Loucy (cell line): ENCODE results near the gene ZMAT5.

ENCODE experiments used
- H2AFZ ChIP-seq: fragments of 200-600 bp; sonication (generic); 2 replicates; pipeline ENCODE4 v1.6.0; 2016; ENCODE audit warnings: antibody characterized with exemption, mild to moderate bottlenecking, low read length, moderate library complexity
- H3F3A ChIP-seq: fragments of 200-600 bp; 2 replicates; pipeline ENCODE4 v1.6.0; 2016; ENCODE audit warnings: antibody characterized with exemption, low read depth, mild to moderate bottlenecking
- H3K27me3 ChIP-seq: fragments of 200-600 bp; sonication (generic); 2 replicates; pipeline ENCODE4 v1.6.1; 2014; ENCODE audit warnings: low read length, mild to moderate bottlenecking; ENCODE audit not compliant: insufficient read depth, poor library complexity, severe bottlenecking
- H3K36me3 ChIP-seq: fragments of 200-600 bp; sonication (generic); 2 replicates; pipeline ENCODE4 v1.6.1; 2016; ENCODE audit warnings: low read length; ENCODE audit not compliant: insufficient read depth
- H3K4me1 ChIP-seq: fragments of 200-600 bp; sonication (generic); 2 replicates; pipeline ENCODE4 v1.5.1; 2014; ENCODE audit warnings: low read length, mild to moderate bottlenecking; ENCODE audit not compliant: insufficient read depth, poor library complexity, severe bottlenecking
- H3K4me2 ChIP-seq: fragments of 200-600 bp; sonication (generic); 2 replicates; pipeline ENCODE4 v1.6.0; 2014; ENCODE audit warnings: antibody characterized with exemption, low read length, low read depth, mild to moderate bottlenecking; ENCODE audit not compliant: poor library complexity, severe bottlenecking
- H3K4me3 ChIP-seq: fragments of 200-600 bp; sonication (generic); 2 replicates; pipeline ENCODE4 v1.5.1; 2014; ENCODE audit warnings: low read length, mild to moderate bottlenecking, mixed read lengths; ENCODE audit not compliant: poor library complexity, severe bottlenecking
- H3K79me2 ChIP-seq: fragments of 200-600 bp; sonication (generic); 2 replicates; pipeline ENCODE4 v1.6.1; 2014; ENCODE audit warnings: low read length; ENCODE audit not compliant: insufficient read depth
- H3K9ac ChIP-seq: fragments of 200-600 bp; sonication (generic); 2 replicates; pipeline ENCODE4 v1.6.0; 2014; ENCODE audit warnings: mild to moderate bottlenecking, low read depth, low read length, moderate library complexity; ENCODE audit not compliant: poor library complexity, severe bottlenecking
- H3K9me2 ChIP-seq: fragments of 200-600 bp; sonication (generic); replicated peaks from 2 replicates; pipeline ENCODE4 v1.6.1; 2016; ENCODE audit warnings: low read depth, low read length, mixed read lengths
- H3K9me3 ChIP-seq: fragments of 200-600 bp; sonication (generic); 2 replicates; pipeline ENCODE4 v1.6.1; 2014; ENCODE audit warnings: mild to moderate bottlenecking, antibody characterized with exemption, low read length, low read depth; ENCODE audit not compliant: insufficient read depth
- H4K20me1 ChIP-seq: fragments of 200-600 bp; sonication (generic); 2 replicates; pipeline ENCODE4 v1.6.0; 2014; ENCODE audit warnings: antibody characterized with exemption, low read length, mild to moderate bottlenecking; ENCODE audit not compliant: insufficient read depth, poor library complexity, severe bottlenecking
- EZH2phosphoT487 ChIP-seq: fragments of 200-600 bp; IDR thresholded peaks from 2 replicates; pipeline ENCODE4 v1.6.1; 2018; ENCODE audit warnings: antibody characterized with exemption, mild to moderate bottlenecking, moderate library complexity, borderline replicate concordance
- TF ChIP-seq, protein P1 (sequence below): fragments of 200-600 bp; sonication (generic); conservative IDR thresholded peaks from 2 replicates; pipeline ENCODE4 v1.5.1; 2014; ENCODE audit warnings: mild to moderate bottlenecking, antibody characterized with exemption, low read length

ZMAT5 gene

DNA sequence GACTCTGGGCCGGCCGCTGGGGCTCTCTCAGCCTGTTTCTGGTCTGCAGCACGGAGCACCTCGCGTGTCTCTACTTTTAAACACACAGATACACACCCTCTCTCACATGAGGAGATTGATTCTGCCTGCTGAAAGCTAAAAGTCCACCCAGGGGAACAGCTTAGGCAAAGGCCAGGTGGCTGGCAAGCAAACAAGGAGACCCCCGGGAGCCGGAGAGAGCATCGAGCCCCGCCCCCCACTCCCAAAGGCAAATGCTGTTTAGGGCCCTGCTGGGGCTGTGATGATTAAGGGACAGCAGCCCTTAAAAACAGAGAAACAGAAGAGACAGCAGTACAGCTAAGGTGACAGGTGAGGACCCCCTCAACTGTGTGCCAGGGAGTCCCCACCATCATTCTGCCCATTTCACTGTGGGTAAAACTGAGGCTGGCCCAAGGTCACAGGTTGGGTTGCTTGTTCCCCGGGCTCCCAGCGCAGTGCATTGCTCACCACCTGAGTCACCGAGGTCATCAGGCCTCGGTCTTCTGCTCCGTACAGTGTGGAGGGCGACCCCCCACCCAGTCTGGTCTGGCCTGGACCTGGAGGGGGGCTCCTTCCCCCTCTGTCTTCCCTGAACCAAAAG is 40.2 kb downstream of the ZMAT5 start:
- no peaks in the 10 kb centered on the region for H4K20me1 ChIP-seq
- no peaks in the 10 kb centered on the region for H3K79me2 ChIP-seq
- H3K4me3 ChIP-seq: no peak overlapping the region
- no peaks in the 10 kb centered on the region for H3K4me1 ChIP-seq
- no peaks in the 10 kb centered on the region for H3K9me2 ChIP-seq
- H3K9me3 ChIP-seq: no peaks in the 10 kb centered on the region
- no peak overlapping the region for H2AFZ ChIP-seq
- no peaks in the 10 kb centered on the region for H3K36me3 ChIP-seq
- no peaks in the 10 kb centered on the region for H3K27me3 ChIP-seq
- no peak overlapping the region for H3K9ac ChIP-seq
- no peak for TF ChIP-seq EZH2phosphoT487
- TF ChIP-seq, protein P1, sequence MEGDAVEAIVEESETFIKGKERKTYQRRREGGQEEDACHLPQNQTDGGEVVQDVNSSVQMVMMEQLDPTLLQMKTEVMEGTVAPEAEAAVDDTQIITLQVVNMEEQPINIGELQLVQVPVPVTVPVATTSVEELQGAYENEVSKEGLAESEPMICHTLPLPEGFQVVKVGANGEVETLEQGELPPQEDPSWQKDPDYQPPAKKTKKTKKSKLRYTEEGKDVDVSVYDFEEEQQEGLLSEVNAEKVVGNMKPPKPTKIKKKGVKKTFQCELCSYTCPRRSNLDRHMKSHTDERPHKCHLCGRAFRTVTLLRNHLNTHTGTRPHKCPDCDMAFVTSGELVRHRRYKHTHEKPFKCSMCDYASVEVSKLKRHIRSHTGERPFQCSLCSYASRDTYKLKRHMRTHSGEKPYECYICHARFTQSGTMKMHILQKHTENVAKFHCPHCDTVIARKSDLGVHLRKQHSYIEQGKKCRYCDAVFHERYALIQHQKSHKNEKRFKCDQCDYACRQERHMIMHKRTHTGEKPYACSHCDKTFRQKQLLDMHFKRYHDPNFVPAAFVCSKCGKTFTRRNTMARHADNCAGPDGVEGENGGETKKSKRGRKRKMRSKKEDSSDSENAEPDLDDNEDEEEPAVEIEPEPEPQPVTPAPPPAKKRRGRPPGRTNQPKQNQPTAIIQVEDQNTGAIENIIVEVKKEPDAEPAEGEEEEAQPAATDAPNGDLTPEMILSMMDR: no peak
- no peak overlapping the region for H3K4me2 ChIP-seq
- no peaks in the 10 kb centered on the region for H3F3A ChIP-seq

DNA sequence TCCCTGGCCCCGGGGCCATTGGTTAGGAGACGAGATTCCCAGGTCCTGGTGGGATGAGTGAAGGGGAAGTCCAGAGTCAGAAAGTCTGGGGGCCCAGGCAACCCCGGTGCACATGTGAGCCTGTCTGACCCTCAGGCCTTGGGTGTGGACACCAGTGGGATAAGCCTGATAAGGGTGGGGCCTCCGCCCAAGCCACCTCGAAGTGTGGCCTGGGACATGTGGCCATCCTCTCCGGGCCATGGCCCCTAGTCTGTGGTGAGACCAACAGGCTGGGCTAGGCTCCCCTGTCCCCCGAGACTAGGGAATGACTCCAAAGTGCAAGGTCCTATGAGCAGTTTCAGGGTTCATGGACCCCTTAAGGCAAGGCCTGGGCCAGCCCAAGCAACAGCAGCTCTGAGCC is 40.7 kb downstream of the ZMAT5 start:
- no peak overlapping the region for H3K9ac ChIP-seq
- H3K9me3 ChIP-seq: no peaks in the 10 kb centered on the region
- H3K9me2 ChIP-seq: no peaks in the 10 kb centered on the region
- no peaks in the 10 kb centered on the region for H3K4me1 ChIP-seq
- H3K79me2 ChIP-seq: no peaks in the 10 kb centered on the region
- no peaks in the 10 kb centered on the region for H3K36me3 ChIP-seq
- no peaks in the 10 kb centered on the region for H3F3A ChIP-seq
- H3K4me3 ChIP-seq: no peak overlapping the region
- no peaks in the 10 kb centered on the region for H3K27me3 ChIP-seq
- H3K4me2 ChIP-seq: no peak overlapping the region
- TF ChIP-seq, protein P1: no peak
- no peak for TF ChIP-seq EZH2phosphoT487
- no peaks in the 10 kb centered on the region for H4K20me1 ChIP-seq
- no peak overlapping the region for H2AFZ ChIP-seq

DNA sequence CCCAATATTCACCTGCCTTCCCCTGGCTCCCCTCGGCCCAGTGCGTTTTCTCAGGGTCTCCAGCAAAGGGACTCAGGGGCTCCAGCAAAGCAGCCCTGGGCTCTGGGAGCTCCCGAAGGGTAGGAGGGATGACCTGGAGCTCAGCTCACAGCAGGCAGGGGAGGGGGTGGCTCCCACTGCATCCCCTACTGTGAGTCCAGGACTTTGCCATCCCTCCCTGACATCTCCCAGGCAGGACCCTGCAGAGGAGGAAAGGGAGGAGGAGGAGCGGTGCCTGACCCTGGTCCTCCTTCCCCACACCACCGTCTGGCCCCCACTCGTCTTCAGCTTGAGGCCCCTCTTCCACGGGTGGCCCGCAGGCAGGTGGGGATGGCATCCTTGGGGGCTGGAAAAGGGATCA is 42.0 kb downstream of the ZMAT5 start:
- Histone ChIP-seq H4K20me1 (no peaks in the 10 kb centered on the region), H3K9me2 (no peaks in the 10 kb centered on the region), H3F3A (no peaks in the 10 kb centered on the region), H3K27me3 (no peaks in the 10 kb centered on the region), H3K4me1 (no peaks in the 10 kb centered on the region), H3K36me3 (no peaks in the 10 kb centered on the region), H3K79me2 (no peaks in the 10 kb centered on the region), H3K4me3 (no peak overlapping the region), H3K9me3 (no peaks in the 10 kb centered on the region), H3K4me2 (no peak overlapping the region), H2AFZ (no peak overlapping the region), H3K9ac (no peak overlapping the region)
- no peak for TF ChIP-seq EZH2phosphoT487

DNA sequence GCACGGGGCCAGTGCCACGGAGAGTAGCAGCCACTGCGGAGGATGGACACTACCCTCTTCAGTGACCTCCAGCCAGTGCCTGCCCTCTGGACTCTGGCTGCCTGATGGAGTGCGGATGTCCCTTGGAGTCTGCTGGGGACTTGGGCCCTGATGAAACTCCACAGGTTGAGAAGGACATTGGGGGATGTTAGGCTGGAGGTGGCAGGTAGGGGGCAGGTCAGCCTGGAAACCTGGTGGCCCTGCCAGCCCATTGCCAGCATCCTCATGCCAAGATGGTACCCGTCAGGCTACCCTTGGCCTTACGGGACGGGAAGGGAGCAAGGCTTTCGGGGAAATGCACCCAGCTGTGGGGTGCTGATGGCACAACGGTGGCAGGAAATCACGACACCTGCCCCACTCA is 43.0 kb downstream of the ZMAT5 start:
- no peaks in the 10 kb centered on the region for H3K79me2 ChIP-seq
- H4K20me1 ChIP-seq: no peaks in the 10 kb centered on the region
- H3K9me3 ChIP-seq: no peaks in the 10 kb centered on the region
- H3F3A ChIP-seq: no peaks in the 10 kb centered on the region
- no peak overlapping the region for H3K9ac ChIP-seq
- no peaks in the 10 kb centered on the region for H3K36me3 ChIP-seq
- no peaks in the 10 kb centered on the region for H3K4me1 ChIP-seq
- no peaks in the 10 kb centered on the region for H3K9me2 ChIP-seq
- H3K27me3 ChIP-seq: no peaks in the 10 kb centered on the region
- no peak overlapping the region for H3K4me3 ChIP-seq
- H3K4me2 ChIP-seq: no peak overlapping the region
- TF ChIP-seq EZH2phosphoT487: no peak
- TF ChIP-seq, protein P1: no peak
- H2AFZ ChIP-seq: no peak overlapping the region
